Activated CD4-positive, CD25-positive, alpha-beta regulatory T cell treated with anti-CD3 and anti-CD28 coated beads, Interleukin-2, amount 50 U/mL, for 16 hours (primary cell): Measurements from ENCODE around the gene ZBTB44.
"Not testable (repeated sequence)": the region's sequence is repeated elsewhere in the genome, so short reads cannot be mapped to it uniquely, and the experiment has no call there.

Experiments
- DNase-seq: peaks from one replicate; pipeline ENCODE4 v3.0.0-alpha.2; 2020; ENCODE audit warnings: low read depth, low spot score

ZBTB44 gene

DNA sequence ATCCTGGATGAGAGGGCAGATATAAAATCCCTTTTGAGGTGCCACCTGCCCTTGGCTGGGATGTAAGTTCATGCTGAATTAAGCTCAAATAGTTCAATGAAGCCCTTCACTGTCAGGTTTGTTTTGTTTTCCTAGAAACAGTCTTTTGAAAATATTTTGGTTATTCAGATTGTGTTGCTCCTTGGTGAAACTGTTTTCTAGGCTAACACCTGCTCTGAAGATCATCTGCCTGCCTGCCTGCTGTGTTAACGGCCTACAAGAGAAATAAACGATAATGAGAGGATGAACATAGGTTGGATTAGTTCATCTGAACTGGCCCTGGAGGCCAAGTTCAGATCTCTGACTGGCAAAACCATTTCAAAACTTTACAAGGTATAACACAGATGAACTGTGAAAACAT, 67.4 kb downstream of the ZBTB44 start:
- DNase-seq = no peak

DNA sequence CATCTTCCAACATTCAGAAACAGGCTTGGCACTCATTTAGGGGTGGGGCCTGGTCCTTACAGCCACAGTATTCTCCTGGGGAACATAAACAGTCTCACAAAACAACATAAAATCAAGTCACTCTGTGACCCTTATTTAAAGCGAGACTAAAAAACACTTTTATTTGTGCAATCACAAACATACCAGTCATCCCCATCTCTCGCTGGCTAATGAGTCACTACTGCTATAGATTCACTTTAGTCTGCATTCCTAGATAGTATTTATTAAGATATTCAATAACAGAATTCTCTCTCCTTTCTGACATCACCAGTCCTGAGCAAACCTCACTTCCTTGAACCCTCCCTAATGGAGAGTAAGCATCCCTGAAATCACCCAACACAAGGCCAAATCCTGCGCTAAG, 68.0 kb downstream of the ZBTB44 start:
- no peak for DNase-seq

DNA sequence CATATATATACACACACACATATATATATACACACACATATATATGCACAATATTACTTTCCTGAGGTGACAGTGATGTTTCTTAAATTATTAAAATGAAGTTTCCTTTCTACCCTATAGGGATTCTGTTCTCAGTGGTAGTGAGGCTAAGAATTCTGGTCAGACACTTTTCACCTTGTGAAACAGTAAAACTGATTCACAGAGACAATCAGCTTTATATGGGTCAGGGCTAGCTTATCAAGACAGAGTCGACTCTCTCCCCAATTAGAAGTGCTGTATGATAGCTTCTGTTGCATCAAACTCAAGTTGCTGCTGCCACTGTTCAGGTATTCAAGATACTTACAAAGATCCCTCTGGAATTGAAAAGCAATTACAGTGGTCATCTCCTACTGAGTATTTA, 68.4 kb downstream of the ZBTB44 start:
- DNase-seq = no peak

DNA sequence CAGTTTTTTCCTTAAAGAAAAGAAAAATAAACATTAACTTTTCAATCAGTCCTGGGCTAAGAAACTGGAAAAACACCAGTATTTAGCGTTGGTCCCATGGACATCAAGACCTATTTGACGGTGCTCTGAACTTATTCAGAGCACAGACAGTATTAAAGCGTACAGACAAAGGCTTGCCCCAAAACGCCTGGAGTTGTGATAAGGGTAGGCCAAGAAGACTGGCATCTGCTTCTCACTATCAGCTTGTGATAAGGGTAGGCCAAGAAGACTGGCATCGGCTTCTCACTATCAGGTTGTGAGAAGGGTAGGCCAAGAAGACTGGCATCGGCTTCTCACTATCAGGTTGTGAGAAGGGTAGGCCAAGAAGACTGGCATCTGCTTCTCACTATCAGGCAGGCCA, 69.3 kb downstream of the ZBTB44 start:
- not testable (repeated sequence) for DNase-seq

DNA sequence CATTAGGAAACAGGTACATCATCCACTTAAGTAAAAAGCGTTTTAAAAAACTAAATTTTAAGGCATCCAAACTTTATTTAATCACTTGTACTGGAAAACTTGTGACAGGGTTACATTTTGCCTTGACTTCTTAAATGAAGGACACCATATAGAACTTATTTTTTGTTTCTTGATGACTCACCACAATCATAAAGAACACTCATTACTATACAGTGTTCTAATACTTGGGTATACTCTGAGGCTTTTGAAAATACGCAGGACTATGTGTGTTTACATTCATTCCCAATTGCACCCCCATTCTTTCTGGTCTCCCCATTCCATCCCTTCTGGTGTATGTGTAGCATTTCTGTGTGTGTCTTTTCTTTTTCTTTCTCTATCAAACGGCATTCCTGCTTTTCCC, 69.9 kb downstream of the ZBTB44 start:
- DNase-seq = no peak

DNA sequence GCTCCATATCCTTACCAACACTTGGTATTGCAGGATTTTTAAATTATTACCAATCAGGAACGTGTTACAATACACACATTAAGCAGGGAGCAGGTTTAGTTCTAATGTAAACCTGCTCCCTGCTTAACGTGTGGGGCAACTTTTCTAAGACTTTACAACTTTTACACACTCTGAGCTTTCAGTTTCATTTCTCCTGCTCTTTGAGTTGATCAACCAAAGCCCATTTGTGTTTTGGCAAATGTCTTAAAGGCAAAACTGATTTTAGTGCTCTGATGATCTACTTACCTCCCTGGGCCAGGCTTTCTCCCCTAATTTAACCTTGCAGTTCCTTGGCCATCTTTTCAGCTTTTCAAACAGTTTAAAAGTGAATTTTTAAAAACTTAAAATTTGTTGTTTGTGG, 70.9 kb downstream of the ZBTB44 start:
- no peak for DNase-seq

DNA sequence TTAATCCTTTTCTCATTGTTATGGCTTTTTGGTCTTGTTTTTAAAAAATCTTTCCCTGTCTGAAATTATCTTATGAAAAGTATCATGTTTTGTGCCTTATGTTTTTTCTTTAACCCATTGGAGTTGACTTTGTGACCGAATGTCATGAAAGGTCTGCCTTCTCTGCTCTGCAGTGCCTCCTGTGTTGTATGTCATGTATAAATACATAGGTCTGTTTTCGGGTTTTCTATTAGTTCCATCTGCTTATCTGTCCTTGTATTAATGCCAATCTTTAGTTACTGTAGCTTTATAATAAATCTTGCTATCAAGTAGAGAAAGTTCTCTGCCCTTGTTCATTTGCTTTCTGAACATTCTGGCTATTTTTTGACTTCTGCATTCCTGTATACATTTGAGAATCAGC, 73.0 kb downstream of the ZBTB44 start:
- DNase-seq = no peak

DNA sequence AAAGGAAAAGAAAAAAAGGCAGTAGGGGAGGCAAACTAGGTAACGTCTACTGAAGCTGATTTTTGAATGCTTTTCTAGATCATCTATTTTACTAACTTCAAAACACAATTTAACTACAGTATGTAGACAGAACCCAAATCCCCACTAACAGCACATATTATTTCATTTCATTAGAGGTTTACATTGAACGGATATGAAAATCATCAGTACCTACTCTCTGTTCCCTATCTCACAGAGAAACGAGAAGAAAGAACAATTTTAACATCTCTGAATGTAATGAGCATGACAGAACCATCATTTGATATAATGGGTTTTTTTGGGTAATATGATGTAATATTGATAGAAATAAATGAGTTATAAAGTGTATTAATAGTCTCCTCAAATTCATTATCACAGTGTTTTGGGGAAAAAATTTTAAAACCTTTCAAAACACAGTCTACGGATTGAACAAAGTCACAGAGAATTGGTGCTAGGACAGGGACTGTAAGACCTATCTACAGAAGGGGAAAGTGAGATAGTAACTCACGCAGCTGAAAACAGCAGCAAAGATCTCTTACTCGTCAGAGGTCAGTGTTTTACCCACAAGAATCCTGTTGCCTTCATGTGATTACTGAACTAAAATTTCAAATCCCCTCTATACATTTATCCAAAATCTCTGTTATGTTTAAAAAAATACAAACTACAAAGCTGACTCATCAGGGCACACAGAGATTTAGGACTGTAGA, 77.3 kb downstream of the ZBTB44 start:
- DNase-seq = no peak

DNA sequence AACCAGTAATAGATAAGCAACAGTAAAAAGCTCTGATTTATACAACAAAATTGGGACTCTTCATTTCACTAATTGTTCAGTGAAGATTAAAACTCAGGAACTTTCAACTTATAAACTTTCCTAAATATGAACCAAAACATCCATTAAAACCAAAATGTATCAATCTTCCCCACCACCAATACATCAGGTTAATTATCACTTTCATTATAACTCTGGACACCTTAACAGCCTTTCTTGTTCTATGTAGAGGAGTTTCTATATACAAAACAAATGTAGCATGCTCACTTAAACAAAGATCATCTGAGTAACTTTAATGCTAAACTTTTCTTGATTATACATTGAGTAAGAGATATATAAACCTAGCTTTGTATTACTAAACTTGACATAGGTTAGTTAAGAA, 80.4 kb downstream of the ZBTB44 start:
- no peak for DNase-seq

DNA sequence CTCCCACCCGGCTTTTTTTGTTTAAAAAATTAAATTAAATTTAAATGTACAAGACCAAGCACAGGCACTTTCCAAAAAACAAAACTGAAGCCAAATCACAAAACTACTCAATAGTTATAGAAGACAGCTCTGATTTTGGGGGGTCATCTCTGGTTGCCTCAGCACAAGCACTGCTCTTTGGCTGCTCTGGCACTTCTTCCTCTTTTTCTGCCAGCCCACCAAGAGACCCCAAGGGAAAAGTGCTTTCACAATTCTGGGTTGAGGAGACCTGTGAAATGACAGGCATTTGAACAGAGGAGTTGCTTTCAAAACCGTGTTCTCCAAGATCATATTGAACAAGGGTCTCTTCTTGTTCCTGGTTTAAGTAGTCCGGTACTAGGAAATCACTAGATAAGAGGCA, 80.8 kb downstream of the ZBTB44 start:
- not testable (repeated sequence) for DNase-seq

DNA sequence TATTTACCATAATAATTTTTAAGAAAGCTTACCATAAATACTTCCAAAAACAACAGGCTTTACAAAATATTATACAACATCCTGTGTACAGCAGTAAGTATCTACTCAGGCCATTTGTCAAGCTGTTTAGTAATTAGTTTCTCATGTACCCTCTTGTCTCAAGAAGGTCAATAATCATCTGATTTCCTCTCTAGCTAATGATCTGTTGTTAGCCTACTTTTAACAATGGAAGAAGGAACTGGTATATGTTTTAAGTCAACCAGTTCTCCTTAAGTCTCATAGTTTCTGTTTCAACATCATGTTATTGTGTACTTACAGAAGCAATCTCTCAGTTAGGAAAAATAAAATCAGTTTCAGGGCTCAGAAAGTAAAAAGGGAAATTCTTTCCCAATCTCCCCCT, 81.2 kb downstream of the ZBTB44 start:
- DNase-seq = not testable (repeated sequence)

DNA sequence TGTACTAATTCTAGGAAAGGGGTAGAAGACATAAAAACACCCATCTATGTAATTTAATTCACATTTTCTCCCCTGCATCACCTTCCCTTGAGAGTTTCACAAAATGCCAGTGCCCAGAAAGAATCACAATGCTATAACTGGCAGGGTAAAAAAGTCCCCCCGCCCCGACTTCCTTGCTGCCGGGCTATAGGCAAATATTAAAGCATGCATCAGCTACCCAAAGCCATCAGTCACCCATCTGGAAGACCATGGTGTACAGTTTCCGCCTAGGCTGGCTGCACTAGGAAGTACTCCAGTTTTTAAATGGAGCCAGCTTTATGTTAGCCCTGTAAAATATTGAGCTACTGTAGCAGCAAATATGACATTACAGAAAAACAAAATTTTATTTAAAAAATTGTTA, 87.3 kb downstream of the ZBTB44 start:
- DNase-seq = no peak

DNA sequence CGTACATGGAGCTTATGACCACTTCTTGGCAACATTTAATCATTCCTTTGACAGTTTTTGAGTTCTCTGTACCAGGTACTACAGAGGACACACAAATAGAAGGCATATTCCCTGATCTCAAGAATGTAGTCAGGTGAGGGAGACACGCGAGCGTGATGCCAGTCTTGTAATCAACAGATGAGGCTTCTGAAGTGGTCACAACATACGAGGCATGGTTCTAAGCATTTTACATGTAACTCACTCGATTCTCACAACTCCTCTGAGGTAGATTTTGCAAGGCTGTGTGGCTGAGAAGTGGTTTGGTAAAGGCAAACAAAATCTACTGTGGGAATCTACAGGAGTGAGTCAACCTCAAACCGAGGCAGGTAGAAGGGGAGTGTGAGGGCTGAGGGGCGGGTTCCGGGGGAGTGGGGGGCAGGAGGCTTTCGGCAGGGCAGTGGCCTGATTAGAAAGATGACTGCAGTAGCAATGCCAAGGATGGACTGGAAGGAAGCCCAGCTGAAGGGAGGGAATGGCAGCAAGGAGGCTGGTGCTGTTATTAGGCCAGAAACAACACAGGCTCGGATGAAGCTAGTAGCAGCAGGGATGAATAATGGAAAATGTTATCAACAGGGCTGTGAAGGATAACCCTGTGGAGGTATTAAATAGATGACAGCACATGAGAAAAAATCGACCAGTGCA, 91.3 kb downstream of the ZBTB44 start:
- DNase-seq = no peak

DNA sequence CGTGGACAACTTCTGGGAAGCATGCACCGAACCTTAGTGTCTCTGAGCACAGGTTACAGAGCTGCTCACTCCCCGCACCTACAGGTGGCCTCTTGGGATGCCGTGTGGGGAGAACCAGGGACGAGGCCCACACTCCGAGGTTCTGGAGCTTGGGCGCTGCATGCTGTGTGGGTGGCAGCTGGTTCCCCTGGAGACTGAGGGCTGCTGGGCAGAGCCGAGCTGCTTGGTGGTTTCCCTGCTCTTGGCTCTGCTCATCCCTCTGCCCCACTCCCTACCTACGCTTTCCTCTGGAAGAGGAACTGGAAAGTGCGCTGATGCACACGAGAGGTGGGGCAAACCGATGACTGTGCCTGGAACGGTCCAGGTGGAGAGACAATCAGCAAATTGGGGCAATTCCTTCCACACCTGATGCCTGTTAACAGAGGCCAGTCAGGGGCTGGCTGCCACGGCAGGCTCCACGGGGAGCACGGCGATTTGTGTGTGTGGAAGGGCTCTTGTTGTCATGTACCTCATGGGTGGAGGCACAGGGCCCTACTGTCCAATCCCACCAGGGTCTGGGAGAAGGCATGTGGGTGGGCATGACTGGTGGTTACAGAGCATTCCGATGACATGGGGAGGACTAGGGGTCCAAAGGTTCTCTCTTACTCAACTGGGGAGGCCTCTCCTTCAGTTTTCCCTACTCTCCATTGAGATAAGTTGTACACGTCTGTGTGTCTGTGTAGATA, 94.2 kb downstream of the ZBTB44 start:
- DNase-seq = no peak

DNA sequence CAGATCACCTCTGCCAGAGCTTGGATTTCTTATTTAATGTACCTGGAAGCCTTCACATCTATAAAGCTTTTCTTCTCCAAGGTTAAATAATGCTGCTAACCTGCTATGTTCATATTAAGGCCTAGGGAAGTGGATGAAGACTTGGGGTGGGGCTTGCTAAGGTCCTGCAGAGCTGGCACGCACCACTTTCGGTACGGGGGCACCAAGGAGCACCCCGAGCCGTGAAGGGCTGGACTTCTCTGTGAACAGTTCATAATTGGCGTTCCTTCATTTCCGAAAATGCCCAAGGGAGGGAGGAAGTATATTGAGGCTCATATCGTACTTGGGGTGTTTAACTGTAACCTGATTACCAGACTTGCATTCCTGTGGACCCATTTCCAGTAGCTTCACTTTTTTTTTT, 95.6 kb downstream of the ZBTB44 start:
- no peak for DNase-seq

DNA sequence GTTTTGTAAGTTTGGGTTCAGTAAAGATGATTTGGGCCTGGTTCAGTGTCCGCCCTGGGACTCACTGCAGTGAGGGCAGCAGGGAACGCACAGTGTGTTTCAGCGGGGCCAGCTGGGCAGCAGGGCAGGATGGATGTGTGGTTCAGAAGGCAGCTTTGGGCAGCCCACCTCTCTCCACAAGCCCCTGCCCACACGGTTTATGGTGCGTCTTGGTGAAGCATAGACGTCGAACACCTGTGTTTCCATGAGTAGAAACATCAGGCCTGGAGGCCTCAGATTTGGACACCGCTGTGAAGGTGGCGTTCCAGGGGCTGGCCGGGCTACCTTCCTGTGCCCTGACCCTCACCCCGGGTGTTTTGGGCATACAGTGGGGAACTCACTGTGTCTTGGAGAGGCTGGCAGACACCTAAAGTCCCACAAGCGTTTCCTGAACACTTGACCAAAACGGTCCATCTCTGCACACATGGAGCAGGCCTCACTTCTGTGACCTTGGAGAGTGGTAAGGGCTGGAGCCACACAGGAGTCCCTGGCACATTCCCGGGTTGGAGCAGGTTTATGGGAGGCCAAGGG, 96.1 kb downstream of the ZBTB44 start:
- no peak for DNase-seq

DNA sequence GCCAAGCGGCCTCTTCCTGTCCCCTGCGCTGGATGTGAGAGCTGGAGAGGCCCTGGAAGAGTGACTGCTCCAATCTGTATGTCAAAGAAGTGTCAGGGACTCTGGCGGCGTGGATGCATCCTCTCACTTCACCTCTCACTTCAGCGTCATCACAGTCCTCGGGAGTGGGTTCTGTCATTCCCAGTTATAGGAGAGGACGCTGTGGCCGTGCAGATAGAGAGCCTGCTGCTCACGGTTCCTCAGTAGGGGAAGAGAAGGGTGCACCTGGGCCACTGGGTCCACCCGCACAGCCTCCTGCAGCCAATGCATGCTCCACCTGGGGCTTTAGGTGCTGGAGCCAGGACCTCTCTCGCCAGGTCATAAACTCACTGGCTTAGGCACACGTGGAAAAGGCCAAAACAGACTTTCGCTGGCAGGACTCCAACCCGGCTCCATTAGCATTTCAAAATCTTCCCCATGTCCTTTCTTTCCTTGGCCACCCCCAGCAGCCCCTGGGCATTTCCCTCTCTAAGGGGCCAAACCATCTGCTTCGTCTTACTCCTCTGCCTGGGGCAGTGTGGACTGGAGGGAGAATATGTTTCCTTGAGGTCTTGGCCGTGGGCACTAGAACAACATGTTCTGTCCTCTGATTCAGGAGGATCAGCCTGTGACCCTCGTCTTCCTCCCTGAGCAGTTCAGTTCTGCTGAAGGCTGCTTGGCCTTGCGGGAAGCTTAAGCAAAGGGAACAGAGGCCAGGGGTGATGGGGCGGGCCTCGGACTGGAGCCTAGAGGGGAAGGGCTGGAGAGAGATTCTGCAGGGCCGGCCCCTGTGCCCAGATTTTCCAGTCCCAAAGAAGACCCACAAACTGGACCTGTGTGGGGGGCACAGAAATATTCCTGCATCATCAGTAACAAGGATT, 97.3 kb downstream of the ZBTB44 start:
- DNase-seq = no peak

DNA sequence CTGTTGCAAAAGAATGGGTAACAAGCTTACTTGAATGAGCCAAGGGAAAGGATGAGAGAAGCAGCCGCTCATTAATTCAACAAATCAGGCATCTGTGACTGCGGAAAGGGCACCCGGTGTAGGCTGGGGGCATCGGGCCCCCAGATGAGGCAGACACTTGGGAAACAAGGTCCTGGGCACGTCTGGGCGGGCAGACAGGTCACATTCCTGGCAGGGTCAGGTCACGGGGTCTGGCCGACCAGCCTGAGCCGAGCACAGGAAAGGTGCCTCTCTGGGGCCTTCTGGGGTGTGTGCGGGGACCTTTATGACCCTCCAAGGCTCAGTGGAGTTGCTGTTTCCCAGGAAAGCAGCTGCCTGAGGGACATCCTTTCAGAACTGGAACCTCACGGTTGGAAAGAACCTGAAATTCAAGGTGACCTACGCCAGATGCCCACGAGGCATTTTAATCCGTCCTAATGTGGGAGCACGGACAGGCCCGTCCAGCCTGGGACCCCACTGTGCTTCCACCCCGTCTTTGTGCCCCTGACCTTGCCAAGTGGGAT, 98.1 kb downstream of the ZBTB44 start:
- no peak for DNase-seq

DNA sequence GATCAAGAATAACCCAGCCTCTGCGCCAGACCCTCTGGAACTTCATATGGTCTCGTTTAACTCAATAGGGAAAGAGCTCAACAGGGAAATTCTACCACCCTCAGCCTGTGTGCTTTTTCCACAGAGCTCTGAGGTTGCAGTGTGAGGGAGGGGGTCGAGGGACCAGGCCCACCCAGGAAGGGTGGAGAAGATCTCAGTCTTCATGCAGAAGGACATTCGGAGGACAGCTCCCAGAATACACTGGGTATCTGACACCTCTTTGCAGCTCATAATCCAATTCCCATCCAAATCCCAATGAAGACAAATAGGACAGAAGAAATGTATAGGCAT, 98.5 kb downstream of the ZBTB44 start:
- no peak for DNase-seq

DNA sequence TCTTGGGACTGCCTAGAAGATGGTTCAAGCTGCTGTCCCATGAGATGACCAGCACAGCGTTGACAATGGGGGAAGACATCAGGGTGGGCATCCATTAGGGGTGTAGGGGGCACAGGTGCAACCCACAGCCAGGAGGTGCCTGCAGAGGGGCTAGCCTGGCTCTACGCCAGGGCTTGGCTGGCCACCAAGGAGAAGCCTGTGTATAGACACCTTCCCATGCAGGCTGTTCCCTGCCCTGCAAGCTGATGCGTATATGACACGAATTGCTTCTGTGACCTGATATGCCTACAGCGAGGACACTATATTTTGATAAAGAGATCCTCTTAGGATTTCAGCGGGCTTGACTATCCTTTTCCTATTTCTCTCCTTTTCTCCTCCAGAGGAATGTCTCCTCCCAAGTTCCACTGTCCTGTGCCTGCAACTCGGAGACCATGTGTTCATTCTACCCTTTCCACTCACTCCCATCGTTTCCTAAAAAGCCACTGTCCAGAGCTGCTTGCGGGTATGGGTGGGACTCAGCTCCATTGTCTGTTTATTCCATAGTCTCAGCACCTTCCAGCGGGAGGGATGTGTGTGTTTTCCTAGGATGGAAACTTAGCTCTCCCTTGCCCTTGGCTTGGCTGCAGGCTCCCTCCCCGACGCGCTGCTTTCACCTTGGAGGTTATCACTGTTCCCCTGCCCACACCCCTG, 99.0 kb downstream of the ZBTB44 start:
- no peak for DNase-seq
